HepG2 (cell line): ENCODE measurements around the gene COMMD7. TPM values are rescaled to one million over a fixed set of nuclear protein-coding genes. Genes with fewer than 3 reads are reported as not detected.

Source experiments
- AHR ChIP-seq: IDR thresholded peaks from 2 replicates; pipeline ENCODE4 v1.6.1; 2018; ENCODE audit warnings: missing genetic modification reagents, missing compliant biosample characterization
- ARNTL ChIP-seq: sonication (generic); formaldehyde crosslinking; IDR thresholded peaks from 2 replicates; pipeline ENCODE4 v1.4.0; 2020; ENCODE audit warnings: mild to moderate bottlenecking, missing genetic modification reagents
- CHD4 ChIP-seq: fragments of 200-600 bp; sonication (generic); IDR thresholded peaks from 2 replicates; pipeline ENCODE4 v1.7.0; 2017; ENCODE audit warnings: mild to moderate bottlenecking, low read length, borderline replicate concordance
- EED ChIP-seq: sonication (generic); formaldehyde crosslinking; IDR thresholded peaks from 2 replicates; pipeline ENCODE4 v1.5.0; 2020; ENCODE audit warnings: mild to moderate bottlenecking, missing genetic modification reagents
- KLF9 ChIP-seq: IDR thresholded peaks from 2 replicates; pipeline ENCODE4 v1.6.1; 2016; ENCODE audit warnings: low read depth
- PAF1 ChIP-seq: IDR thresholded peaks from 2 replicates; pipeline ENCODE4 v1.6.1; 2016; ENCODE audit warnings: missing genetic modification reagents, missing compliant biosample characterization
- PPARG ChIP-seq: conservative IDR thresholded peaks from 2 replicates; pipeline ENCODE4 v1.6.1; 2016; ENCODE audit warnings: missing biosample characterization, missing genetic modification reagents
- TBX3 ChIP-seq: fragments of 450-650 bp; IDR thresholded peaks from 2 replicates; pipeline ENCODE4 v1.6.1; 2017; ENCODE audit warnings: antibody characterized with exemption, mild to moderate bottlenecking, inconsistent platforms, borderline replicate concordance
- THYN1 ChIP-seq: sonication (generic); formaldehyde crosslinking; IDR thresholded peaks from 2 replicates; pipeline ENCODE4 v1.8.1; 2023; ENCODE audit warnings: low read depth, mild to moderate bottlenecking, moderate library complexity, missing genetic modification reagents, borderline replicate concordance
- U2AF1 ChIP-seq: fragments of 200-400 bp; formaldehyde crosslinking; optimal IDR thresholded peaks from 2 replicates; pipeline ENCODE3; 2017; ENCODE audit warnings: mild to moderate bottlenecking, low read depth, low read length
- ZKSCAN8 ChIP-seq: IDR thresholded peaks from 2 replicates; pipeline ENCODE4 v1.6.1; 2016; ENCODE audit warnings: borderline replicate concordance, missing genetic modification reagents, missing compliant biosample characterization
- ZNF3 ChIP-seq: IDR thresholded peaks from 2 replicates; pipeline ENCODE4 v1.7.0; 2017; ENCODE audit warnings: inconsistent platforms
- ZNF652 ChIP-seq: IDR thresholded peaks from 2 replicates; pipeline ENCODE4 v1.6.1; 2016; ENCODE audit warnings: low read depth, borderline replicate concordance
- ZNF670 ChIP-seq: sonication (generic); formaldehyde crosslinking; IDR thresholded peaks from 2 replicates; pipeline ENCODE4 v1.8.0; 2022; ENCODE audit warnings: mild to moderate bottlenecking, missing genetic modification reagents, borderline replicate concordance
- ZNF781 ChIP-seq: sonication (generic); formaldehyde crosslinking; IDR thresholded peaks from 2 replicates; pipeline ENCODE4 v1.5.1; 2020; ENCODE audit warnings: borderline replicate concordance, mild to moderate bottlenecking, missing genetic modification reagents; ENCODE audit errors: not compliant biosample characterization
- polyA plus RNA-seq, 8 experiments: library from polyadenylated mRNA; depleted of rRNA in 3 of 8; stranded (reverse) in 7 of 8; unstranded in 1 of 8; fragments of >200 nt; fragmentation: Illumina TruSeq in 4 of 8; extraction: Trizol in 4 of 8; gene quantifications; 2 replicates each; pipeline versions ENCODE4 v1.2.1 to v1.2.3, GENCODE V29; 2011 to 2016; ENCODE audit warnings: low read depth in 4 of 8, missing spikeins in 1 of 8, mixed read lengths in 1 of 8; ENCODE audit not compliant: insufficient read depth in 1 of 8
- total RNA-seq, 5 experiments: library from RNA; depleted of rRNA; stranded (reverse); fragments of >200 nt; fragmentation: Illumina TruSeq; extraction: Trizol; gene quantifications; 2 replicates each; pipeline ENCODE4 v1.2.3, GENCODE V29; 2016; ENCODE audit warnings: low read depth in 1 of 5
- TF ChIP-seq, protein P1 (sequence below): sonication (generic); formaldehyde crosslinking; IDR thresholded peaks from 2 replicates; pipeline ENCODE4 v1.5.0; 2020; ENCODE audit warnings: mild to moderate bottlenecking, missing genetic modification reagents, borderline replicate concordance
- TF ChIP-seq, protein P2 (sequence below): sonication (generic); formaldehyde crosslinking; conservative IDR thresholded peaks from 2 replicates; pipeline ENCODE4 v1.4.0; 2020; ENCODE audit warnings: missing genetic modification reagents
- TF ChIP-seq, protein P3 (sequence below): sonication (generic); formaldehyde crosslinking; IDR thresholded peaks from 2 replicates; pipeline ENCODE4 v1.9.0; 2022; ENCODE audit warnings: missing genetic modification reagents, mild to moderate bottlenecking, borderline replicate concordance
- TF ChIP-seq, protein P4 (sequence below): sonication (generic); formaldehyde crosslinking; IDR thresholded peaks from 2 replicates; pipeline ENCODE4 v1.4.0; 2020; ENCODE audit warnings: mild to moderate bottlenecking, missing genetic modification reagents
- TF ChIP-seq, protein P5 (sequence below): IDR thresholded peaks from 2 replicates; pipeline ENCODE4 v1.6.1; 2012; ENCODE audit warnings: low read depth, low read length, improper control_type of control experiment

Gene COMMD7
- total and polyA plus RNA-seq, 2 of the 13 experiments (the other 11 are each of a cell fraction or from before 2014, with no cell fraction given) = 42.1 to 53.3 TPM

DNA sequence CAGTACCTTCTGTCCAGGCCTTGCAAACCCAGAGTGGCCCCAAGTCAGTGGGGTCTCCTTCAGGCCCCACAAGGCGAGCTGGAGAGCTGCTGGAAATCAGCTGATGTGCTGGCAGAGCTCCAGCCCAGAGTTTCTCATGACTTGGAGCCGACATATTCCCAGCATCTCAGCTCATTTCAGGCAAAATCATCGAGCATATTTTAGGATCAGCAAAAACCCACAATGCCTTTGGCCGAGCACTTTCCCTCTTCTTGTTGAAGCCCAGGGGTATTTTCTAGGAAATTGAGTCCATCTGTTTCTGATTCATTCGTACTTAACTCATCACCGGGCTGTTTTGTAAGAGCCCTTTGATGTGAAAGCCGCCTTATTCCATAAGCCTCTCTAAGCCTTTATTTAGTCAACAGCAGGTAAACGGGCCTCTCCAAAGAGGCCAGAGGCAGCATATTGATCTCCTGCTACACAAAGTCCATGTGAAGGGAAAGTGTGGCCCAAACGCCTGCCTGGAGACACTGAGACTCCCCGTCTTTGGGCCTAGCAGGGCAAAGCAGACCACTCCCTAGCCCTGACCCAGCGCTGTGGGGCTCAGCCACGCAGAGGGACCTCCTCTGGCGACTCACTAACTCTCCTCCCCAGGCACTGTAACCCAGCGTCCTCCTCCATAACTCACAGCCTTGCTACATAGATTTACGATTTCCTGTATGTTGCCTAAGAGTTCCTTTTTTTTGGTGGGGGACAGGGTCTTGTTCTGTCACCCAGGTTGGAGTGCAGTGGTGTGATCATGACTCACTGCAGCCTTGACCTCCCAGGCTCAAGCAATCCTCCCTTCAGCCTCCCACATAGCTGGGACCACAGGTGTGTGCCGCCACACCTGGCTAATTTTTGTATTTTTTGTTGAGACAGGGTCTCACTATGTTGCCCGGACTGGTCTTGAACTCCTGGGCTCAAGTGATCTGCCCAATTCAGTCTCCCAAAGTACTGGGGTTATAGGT lies 57.4 kb downstream of the COMMD7 start (continued):
- TF ChIP-seq, protein P1, sequence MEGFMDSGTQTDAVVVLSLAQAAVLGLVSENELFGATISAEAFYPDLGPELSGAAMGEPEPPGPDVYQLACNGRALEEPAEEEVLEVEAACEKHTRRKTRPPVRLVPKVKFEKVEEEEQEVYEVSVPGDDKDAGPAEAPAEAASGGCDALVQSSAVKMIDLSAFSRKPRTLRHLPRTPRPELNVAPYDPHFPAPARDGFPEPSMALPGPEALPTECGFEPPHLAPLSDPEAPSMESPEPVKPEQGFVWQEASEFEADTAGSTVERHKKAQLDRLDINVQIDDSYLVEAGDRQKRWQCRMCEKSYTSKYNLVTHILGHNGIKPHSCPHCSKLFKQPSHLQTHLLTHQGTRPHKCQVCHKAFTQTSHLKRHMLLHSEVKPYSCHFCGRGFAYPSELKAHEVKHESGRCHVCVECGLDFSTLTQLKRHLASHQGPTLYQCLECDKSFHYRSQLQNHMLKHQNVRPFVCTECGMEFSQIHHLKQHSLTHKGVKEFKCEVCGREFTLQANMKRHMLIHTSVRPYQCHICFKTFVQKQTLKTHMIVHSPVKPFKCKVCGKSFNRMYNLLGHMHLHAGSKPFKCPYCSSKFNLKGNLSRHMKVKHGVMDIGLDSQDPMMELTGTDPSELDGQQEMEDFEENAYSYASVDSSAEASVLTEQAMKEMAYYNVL (CRISPR knock-in tag) = peak; percentile 91; the same call in 1 of the 2 replicates
- TF ChIP-seq, protein P2, sequence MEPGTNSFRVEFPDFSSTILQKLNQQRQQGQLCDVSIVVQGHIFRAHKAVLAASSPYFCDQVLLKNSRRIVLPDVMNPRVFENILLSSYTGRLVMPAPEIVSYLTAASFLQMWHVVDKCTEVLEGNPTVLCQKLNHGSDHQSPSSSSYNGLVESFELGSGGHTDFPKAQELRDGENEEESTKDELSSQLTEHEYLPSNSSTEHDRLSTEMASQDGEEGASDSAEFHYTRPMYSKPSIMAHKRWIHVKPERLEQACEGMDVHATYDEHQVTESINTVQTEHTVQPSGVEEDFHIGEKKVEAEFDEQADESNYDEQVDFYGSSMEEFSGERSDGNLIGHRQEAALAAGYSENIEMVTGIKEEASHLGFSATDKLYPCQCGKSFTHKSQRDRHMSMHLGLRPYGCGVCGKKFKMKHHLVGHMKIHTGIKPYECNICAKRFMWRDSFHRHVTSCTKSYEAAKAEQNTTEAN (CRISPR knock-in tag) = peak; percentile 80
- no peak for TF ChIP-seq EED
- TF ChIP-seq, protein P3, sequence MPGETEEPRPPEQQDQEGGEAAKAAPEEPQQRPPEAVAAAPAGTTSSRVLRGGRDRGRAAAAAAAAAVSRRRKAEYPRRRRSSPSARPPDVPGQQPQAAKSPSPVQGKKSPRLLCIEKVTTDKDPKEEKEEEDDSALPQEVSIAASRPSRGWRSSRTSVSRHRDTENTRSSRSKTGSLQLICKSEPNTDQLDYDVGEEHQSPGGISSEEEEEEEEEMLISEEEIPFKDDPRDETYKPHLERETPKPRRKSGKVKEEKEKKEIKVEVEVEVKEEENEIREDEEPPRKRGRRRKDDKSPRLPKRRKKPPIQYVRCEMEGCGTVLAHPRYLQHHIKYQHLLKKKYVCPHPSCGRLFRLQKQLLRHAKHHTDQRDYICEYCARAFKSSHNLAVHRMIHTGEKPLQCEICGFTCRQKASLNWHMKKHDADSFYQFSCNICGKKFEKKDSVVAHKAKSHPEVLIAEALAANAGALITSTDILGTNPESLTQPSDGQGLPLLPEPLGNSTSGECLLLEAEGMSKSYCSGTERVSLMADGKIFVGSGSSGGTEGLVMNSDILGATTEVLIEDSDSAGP (CRISPR knock-in tag) = peak; percentile 89
- peak; percentile 92 for TF ChIP-seq ZNF781 (CRISPR knock-in tag)
- TF ChIP-seq AHR (CRISPR knock-in tag) = peak; percentile 62; the same call in 1 of the 2 replicates
- TF ChIP-seq KLF9 (CRISPR knock-in tag) = peak; percentile 97
- TF ChIP-seq ZNF3 (CRISPR knock-in tag) = peak; percentile 89
- no peak for TF ChIP-seq THYN1 (CRISPR knock-in tag)
- peak; percentile 73 for TF ChIP-seq ZNF652 (CRISPR knock-in tag)
- TF ChIP-seq ARNTL (CRISPR knock-in tag) = peak; percentile 97
- TF ChIP-seq, protein P4, sequence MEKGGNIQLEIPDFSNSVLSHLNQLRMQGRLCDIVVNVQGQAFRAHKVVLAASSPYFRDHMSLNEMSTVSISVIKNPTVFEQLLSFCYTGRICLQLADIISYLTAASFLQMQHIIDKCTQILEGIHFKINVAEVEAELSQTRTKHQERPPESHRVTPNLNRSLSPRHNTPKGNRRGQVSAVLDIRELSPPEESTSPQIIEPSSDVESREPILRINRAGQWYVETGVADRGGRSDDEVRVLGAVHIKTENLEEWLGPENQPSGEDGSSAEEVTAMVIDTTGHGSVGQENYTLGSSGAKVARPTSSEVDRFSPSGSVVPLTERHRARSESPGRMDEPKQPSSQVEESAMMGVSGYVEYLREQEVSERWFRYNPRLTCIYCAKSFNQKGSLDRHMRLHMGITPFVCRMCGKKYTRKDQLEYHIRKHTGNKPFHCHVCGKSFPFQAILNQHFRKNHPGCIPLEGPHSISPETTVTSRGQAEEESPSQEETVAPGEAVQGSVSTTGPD (CRISPR knock-in tag) = peak; percentile 76
- peak; percentile 100 for TF ChIP-seq ZNF670
- peak; percentile 84 for TF ChIP-seq TBX3
- TF ChIP-seq U2AF1 = no peak
- no peak; the same call in 1 of the 2 replicates for TF ChIP-seq CHD4
- peak; percentile 95 for TF ChIP-seq PPARG (CRISPR knock-in tag)
- TF ChIP-seq, protein P5, sequence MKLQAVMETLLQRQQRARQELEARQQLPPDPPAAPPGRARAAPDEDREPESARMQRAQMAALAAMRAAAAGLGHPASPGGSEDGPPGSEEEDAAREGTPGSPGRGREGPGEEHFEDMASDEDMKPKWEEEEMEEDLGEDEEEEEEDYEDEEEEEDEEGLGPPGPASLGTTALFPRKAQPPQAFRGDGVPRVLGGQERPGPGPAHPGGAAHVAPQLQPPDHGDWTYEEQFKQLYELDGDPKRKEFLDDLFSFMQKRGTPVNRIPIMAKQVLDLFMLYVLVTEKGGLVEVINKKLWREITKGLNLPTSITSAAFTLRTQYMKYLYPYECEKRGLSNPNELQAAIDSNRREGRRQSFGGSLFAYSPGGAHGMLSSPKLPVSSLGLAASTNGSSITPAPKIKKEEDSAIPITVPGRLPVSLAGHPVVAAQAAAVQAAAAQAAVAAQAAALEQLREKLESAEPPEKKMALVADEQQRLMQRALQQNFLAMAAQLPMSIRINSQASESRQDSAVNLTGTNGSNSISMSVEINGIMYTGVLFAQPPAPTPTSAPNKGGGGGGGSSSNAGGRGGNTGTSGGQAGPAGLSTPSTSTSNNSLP = peak; percentile 99
- peak; percentile 97 for TF ChIP-seq ZKSCAN8 (CRISPR knock-in tag)
- TF ChIP-seq PAF1 (CRISPR knock-in tag) = 0 out of 2 replicates have a peak, but pooled peaks have one; percentile 25
